K562 (cell line): ENCODE results near the gene MPI. TPM values are rescaled to one million over a fixed set of nuclear protein-coding genes. Genes with fewer than 3 reads are reported as not detected.
A peak's percentile ranks its signal among the peaks of the same experiment; 100 is the strongest.

Experiments used
- ATAC-seq: fragments of 200-7000 bp; cut with Tn5 transposase; 3 replicates; pipeline ENCODE4 v1.9.1; 2020; ENCODE audit warnings: moderate library complexity
- BruUV-seq: library from RNA; stranded (reverse); fragments of 400-500 nt; replicated peaks from 2 replicates; lab custom pipeline; 2021; lab: Mats Ljungman, UMichigan
- CTCF ChIA-PET: fragments of 300-600 bp; formaldehyde crosslinking; extraction: SDS; loops from one replicate; lab custom pipeline; 2021; ENCODE audit warnings: low intra/inter-chr PET ratio; lab: Yijun Ruan, JAX
- POLR2A ChIA-PET: fragments of 300-600, 350-650 bp; sonication (Branson Sonifier 250); formaldehyde crosslinking; extraction: SDS; loops from one replicate; lab custom pipeline; 2021; ENCODE audit warnings: antibody characterized with exemption, inconsistent platforms; lab: Yijun Ruan, JAX
- DNase-seq, 4 experiments: peaks; one replicate each; pipeline versions ENCODE4 v3.0.0 to v3.0.0-alpha.2; 2011 to 2018; ENCODE audit warnings: low spot score in 3 of 4, mixed read lengths in 3 of 4; ENCODE audit errors: extremely low read depth in 1 of 4
- FAIRE-seq: peaks from 2 replicates; lab custom pipeline; 2011; peaks lifted over from hg19 to GRCh38; lab: Jason Lieb, UNC
- H2AFZ ChIP-seq: 2 replicates; pipeline ENCODE4 v1.6.0; 2011; ENCODE audit warnings: low read depth, low read length, control low read depth, inconsistent platforms
- H3K27ac ChIP-seq: fragments of 200-600 bp; 3 replicates; pipeline ENCODE4 v1.8.0; 2011; ENCODE audit warnings: low read depth, mild to moderate bottlenecking, control low read depth, inconsistent platforms, low read length, moderate library complexity, mixed read lengths; ENCODE audit errors: extremely low read depth
- H3K27me3 ChIP-seq, 2 experiments: fragments of 300-600 bp in 1 of 2; 2 replicates in 1 of 2; 3 replicates in 1 of 2; pipeline versions ENCODE4 v1.6.0 to v1.8.0; 2011; ENCODE audit warnings: inconsistent platforms in 2 of 2, low read length in 2 of 2, mild to moderate bottlenecking in 1 of 2, mixed read lengths in 1 of 2, moderate library complexity in 1 of 2; ENCODE audit not compliant: control insufficient read depth in 2 of 2, insufficient read depth in 2 of 2
- H3K36me3 ChIP-seq: fragments of 300-600 bp; 3 replicates; pipeline ENCODE4 v1.8.0; 2011; ENCODE audit warnings: mild to moderate bottlenecking, low read length, inconsistent platforms; ENCODE audit not compliant: control insufficient read depth, insufficient read depth
- H3K4me1 ChIP-seq, 2 experiments: fragments of 200-600 bp in 1 of 2; replicated peaks in 1 of 2; 2 replicates in 1 of 2; 3 replicates in 1 of 2; pipeline versions ENCODE4 v1.5.1 to v1.8.0; 2011; ENCODE audit warnings: inconsistent platforms in 2 of 2, low read length in 2 of 2, mild to moderate bottlenecking in 1 of 2, mixed read lengths in 1 of 2, moderate library complexity in 1 of 2; ENCODE audit not compliant: control insufficient read depth in 2 of 2, insufficient read depth in 2 of 2
- H3K4me2 ChIP-seq: 2 replicates; pipeline ENCODE4 v1.6.1; 2011; ENCODE audit warnings: low read length, control low read depth, inconsistent platforms, mixed read lengths; ENCODE audit not compliant: insufficient read depth
- H3K4me3 ChIP-seq: fragments of 200-600 bp; sonication (generic), shearing (Covaris generic); 2 replicates; pipeline ENCODE4 v1.5.1; 2016; ENCODE audit warnings: control low read depth, inconsistent platforms
- H3K79me2 ChIP-seq: fragments of 200-600 bp; 3 replicates; pipeline ENCODE4 v1.8.0; 2011; ENCODE audit warnings: low read length, inconsistent platforms; ENCODE audit not compliant: control insufficient read depth, insufficient read depth
- H3K9ac ChIP-seq, 2 experiments: 2 replicates each; pipeline versions ENCODE4 v1.6.0 to v1.6.1; 2011; ENCODE audit warnings: low read depth in 2 of 2, low read length in 2 of 2, control low read depth in 1 of 2, inconsistent platforms in 1 of 2, mild to moderate bottlenecking in 1 of 2, mixed read lengths in 1 of 2; ENCODE audit not compliant: insufficient read depth in 1 of 2
- H3K9me1 ChIP-seq: one replicate; pipeline ENCODE4 v1.6.0; 2011; ENCODE audit warnings: inconsistent platforms, mild to moderate bottlenecking, low read length, moderate library complexity; ENCODE audit not compliant: control insufficient read depth, insufficient read depth
- H3K9me3 ChIP-seq: replicated peaks from 2 replicates; pipeline ENCODE4 v1.5.1; 2011; ENCODE audit warnings: low read depth, low read length, inconsistent platforms; ENCODE audit not compliant: control insufficient read depth, insufficient read depth
- H4K20me1 ChIP-seq: replicated peaks from 2 replicates; pipeline ENCODE4 v1.6.1; 2011; ENCODE audit warnings: low read length, inconsistent platforms, mixed read lengths; ENCODE audit not compliant: control insufficient read depth, insufficient read depth
- ETV5 ChIP-seq: sonication (generic); formaldehyde crosslinking; IDR thresholded peaks from 2 replicates; pipeline ENCODE4 v1.4.0; 2020; ENCODE audit warnings: low read depth, mild to moderate bottlenecking, missing genetic modification reagents
- L3MBTL2 ChIP-seq: fragments of 450-650 bp; IDR thresholded peaks from 2 replicates; pipeline ENCODE4 v1.6.1; 2016; ENCODE audit warnings: mild to moderate bottlenecking, moderate library complexity
- MNT ChIP-seq, 2 experiments: fragments of 450-650 bp; conservative IDR thresholded peaks; 2 replicates each; pipeline ENCODE4 v1.6.1; 2017; ENCODE audit warnings: mild to moderate bottlenecking in 2 of 2, moderate library complexity in 2 of 2
- MYBL2 ChIP-seq, 2 experiments: fragments of 450-650 bp in 1 of 2; sonication (generic) in 1 of 2; formaldehyde crosslinking in 1 of 2; IDR thresholded peaks; 2 replicates each; pipeline versions ENCODE4 v1.6.1 to v1.8.1; 2017 to 2022; ENCODE audit warnings: borderline replicate concordance in 1 of 2, inconsistent platforms in 1 of 2, low read depth in 1 of 2, mild to moderate bottlenecking in 1 of 2, missing genetic modification reagents in 1 of 2, moderate library complexity in 1 of 2
- NR2C2 ChIP-seq, 2 experiments: fragments of 200-800 bp in 1 of 2; sonication (Bioruptor generic) in 1 of 2; sonication (generic) in 1 of 2; formaldehyde crosslinking in 1 of 2; IDR thresholded peaks; 2 replicates each; pipeline versions ENCODE4 v1.6.1 to v1.8.0; 2016 to 2022; ENCODE audit warnings: mild to moderate bottlenecking in 1 of 2, missing compliant biosample characterization in 1 of 2, missing genetic modification characterization in 1 of 2, missing genetic modification reagents in 1 of 2
- RCOR1 ChIP-seq, 2 experiments: IDR thresholded peaks; 2 replicates each; pipeline ENCODE4 v1.6.1; 2012; ENCODE audit warnings: low read depth in 2 of 2, low read length in 2 of 2, borderline replicate concordance in 1 of 2, improper control_type of control experiment in 1 of 2
- RUNX1 ChIP-seq: sonication (generic); IDR thresholded peaks from 2 replicates; pipeline ENCODE4 v1.6.1; 2016; ENCODE audit warnings: antibody characterized with exemption, low read depth
- SIN3A ChIP-seq, 2 experiments: fragments of 150-350 bp in 1 of 2; IDR thresholded peaks; 2 replicates each; pipeline ENCODE4 v1.6.1; 2011 to 2016; ENCODE audit warnings: borderline replicate concordance in 2 of 2, low read depth in 2 of 2, low read length in 2 of 2, mild to moderate bottlenecking in 2 of 2, moderate library complexity in 2 of 2; ENCODE audit not compliant: control insufficient read depth in 1 of 2
- TCF15 ChIP-seq: fragments of 250-450 bp; sonication (Bioruptor Pico); IDR thresholded peaks from 2 replicates; pipeline ENCODE4 v1.8.0; 2022; ENCODE audit warnings: moderate library complexity, mild to moderate bottlenecking, inconsistent platforms
- ZBTB49 ChIP-seq: sonication (generic); formaldehyde crosslinking; IDR thresholded peaks from 2 replicates; pipeline ENCODE4 v1.8.0; 2022; ENCODE audit warnings: missing genetic modification reagents, mild to moderate bottlenecking, borderline replicate concordance
- ZNF436 ChIP-seq: fragments of 250-450, 450-650 bp; sonication (Bioruptor Pico); formaldehyde crosslinking; IDR thresholded peaks from 2 replicates; pipeline ENCODE4 v1.7.0; 2020; ENCODE audit warnings: mild to moderate bottlenecking
- ZNF551 ChIP-seq: fragments of 250-450 bp; sonication (Bioruptor Pico); IDR thresholded peaks from 2 replicates; pipeline ENCODE4 v1.5.0; 2021; ENCODE audit warnings: mild to moderate bottlenecking, moderate library complexity
- WGBS: fragments of 100-300 bp; shearing (Covaris generic); methylation state at CpG from one replicate; pipeline ENCODE4 v1.1.6; 2016; ENCODE audit warnings: low coverage, mixed read lengths; ENCODE audit not compliant: insufficient coverage; ENCODE audit errors: missing lambda C conversion rate; 5-methylcytosine and 5-hydroxymethylcytosine counted together
- in situ Hi-C: fragments of 300-500 bp; cut with MboI; formaldehyde crosslinking; loops from 4 replicates; pipeline ENCODE4 v1.15.0; 2018; ENCODE audit warnings: inconsistent platforms, mixed read lengths
- intact Hi-C: fragments of 100-400 bp; cut with micrococcal nuclease; formaldehyde crosslinking; loops from 2 replicates; pipeline ENCODE4 v1.14.2; 2022
- polyA plus RNA-seq, 8 experiments: library from polyadenylated mRNA; depleted of rRNA in 4 of 8; stranded (reverse) in 5 of 8; unstranded in 3 of 8; fragments of >200 nt; fragmentation: Nextera tagmentation in 2 of 8; fragmentation: Illumina TruSeq in 1 of 8; extraction: Ambion mirVana in 2 of 8; extraction: Trizol in 1 of 8; gene quantifications; 2 replicates each; pipeline versions ENCODE4 v1.2.1 to v1.2.3, GENCODE V29; 2011 to 2014; ENCODE audit warnings: inconsistent platforms in 1 of 8, missing spikeins in 1 of 8
- total RNA-seq, 7 experiments: library from RNA; depleted of rRNA in 6 of 7; stranded (reverse); fragments of >200 nt in 6 of 7; fragmentation: Illumina TruSeq in 2 of 7; extraction: Trizol in 2 of 7; gene quantifications; 2 replicates each; pipeline versions ENCODE4 v1.2.1 to v1.2.3, GENCODE V29; 2011 to 2021; ENCODE audit warnings: low replicate concordance in 1 of 7

The MPI gene
- total and polyA plus RNA-seq, 9 of the 15 experiments (the other 6 are each of a cell fraction or from before 2014, with no cell fraction given), result 30.7 to 105 (median 40.5) TPM

- no peak for TF ChIP-seq ZBTB49
- TF ChIP-seq ZNF436 (CRISPR knock-in tag), result no peak
- TF ChIP-seq RCOR1 (IDR thresholded peaks at IDR 0.05; ENCODE audit: borderline replicate concordance in 1 of 2, low read depth in 2 of 2, low read length in 2 of 2), result peak in 1 of 2 experiments; percentile 41; a peak in 1 of 4 replicates
- peak; percentile 31; the same call in 1 of the 2 replicates for TF ChIP-seq NR2C2 (CRISPR knock-in tag; IDR thresholded peaks at IDR 0.05)
- no peak for TF ChIP-seq NR2C2 (tag; IDR thresholded peaks at IDR 0.05)
Observed at GRCh38 chr15:74906067-74906449, 16.2 kb downstream of the MPI start (continued).

- peak; percentile 94 to 96 (median 95) for DNase-seq
- Histone ChIP-seq H3K9me1 (no peaks in the 10 kb centered on the region), H3K4me2 (peak within 1 kb of the TSS; percentile 94), H3K9me3 (no peaks in the 10 kb centered on the region), H4K20me1 (no peaks in the 10 kb centered on the region), H3K4me1 (peaks cover 11 to 14% of the 10 kb centered on the region in 2 experiments; a peak in 4 of 5 replicates), H2AFZ (peak within 1 kb of the TSS; percentile 98), H3K9ac (peak within 1 kb of the TSS; percentile 87 to 92), H3K27ac (peak within 1 kb of the TSS; percentile 89), H3K79me2 (peaks cover 23% of the 10 kb centered on the region), H3K36me3 (peaks cover 37% of the 10 kb centered on the region), H3K4me3 (peak within 1 kb of the TSS; percentile 95), H3K27me3 (no peaks in the 10 kb centered on the region)
- CTCF ChIA-PET, result no interaction called here
- FAIRE-seq, result peak; percentile 66
- peak; percentile 97 for ATAC-seq
- intact Hi-C loops, result loop anchor here (2.0 to 5.0 kb wide), 2 partner anchors 44 to 81 kb away; no protein-coding TSS in a partner anchor
- 1% methylated on average over 65 of the region's 74 CpGs for WGBS
- BruUV-seq, result no TSS peak
- POLR2A ChIA-PET, result interaction anchor here (0.7 to 3.8 kb wide), 24 partner anchors 8 to 719 kb away, joined by 3 to 29 read pairs (median 4); partner anchors contain the start of genes COX5A, MPI, SNUPN and ULK3
- in situ Hi-C loops, result no loop called here
- TF ChIP-seq ETV5 (CRISPR knock-in tag) (no peak), ZNF551 (CRISPR knock-in tag) (no peak), MYBL2 (IDR thresholded peaks at IDR 0.05; ENCODE audit: low read depth) (no peak), MYBL2 (CRISPR knock-in tag; IDR thresholded peaks at IDR 0.05; ENCODE audit: borderline replicate concordance) (no peak), SIN3A (IDR thresholded peaks at IDR 0.05; ENCODE audit: borderline replicate concordance in 2 of 2, control insufficient read depth in 1 of 2, low read depth in 2 of 2, low read length in 2 of 2) (peak; percentile 26 to 83; a peak in 2 of 4 replicates), MNT (conservative IDR thresholded peaks at IDR 0.05) (peak; percentile 32 to 64), TCF15 (no peak), RUNX1 (no peak), L3MBTL2 (peak; percentile 46)
Observed at GRCh38 chr15:74906450-74907162, 16.8 kb downstream of the MPI start, which contains the start of gene FAM219B. Gene FAM219B (minus strand): TSS chr15:74906851. CDS start chr15:74906800, 51 bp downstream.
